HEK293T (cell line): ENCODE data around the gene RBP5.

Source experiments
- CTBP1 ChIP-seq: fragments of 450-650 bp; IDR thresholded peaks from 2 replicates; pipeline ENCODE4 v1.6.1; 2016; ENCODE audit warnings: borderline replicate concordance
- HDGF ChIP-seq: fragments of 450-650 bp; IDR thresholded peaks from 2 replicates; pipeline ENCODE4 v1.6.1; 2017; ENCODE audit warnings: antibody characterized with exemption, borderline replicate concordance
- NFRKB ChIP-seq: fragments of 450-650 bp; IDR thresholded peaks from 2 replicates; pipeline ENCODE4 v1.6.1; 2016; ENCODE audit warnings: mild to moderate bottlenecking, moderate library complexity

- TF ChIP-seq HDGF (no peak), NFRKB (no peak), CTBP1 (no peak)
These were observed 690 bp upstream of the RBP5 start for GRCh38 chr12:7129287-7129871.
